ENCODE results near the gene F11R.

DNA sequence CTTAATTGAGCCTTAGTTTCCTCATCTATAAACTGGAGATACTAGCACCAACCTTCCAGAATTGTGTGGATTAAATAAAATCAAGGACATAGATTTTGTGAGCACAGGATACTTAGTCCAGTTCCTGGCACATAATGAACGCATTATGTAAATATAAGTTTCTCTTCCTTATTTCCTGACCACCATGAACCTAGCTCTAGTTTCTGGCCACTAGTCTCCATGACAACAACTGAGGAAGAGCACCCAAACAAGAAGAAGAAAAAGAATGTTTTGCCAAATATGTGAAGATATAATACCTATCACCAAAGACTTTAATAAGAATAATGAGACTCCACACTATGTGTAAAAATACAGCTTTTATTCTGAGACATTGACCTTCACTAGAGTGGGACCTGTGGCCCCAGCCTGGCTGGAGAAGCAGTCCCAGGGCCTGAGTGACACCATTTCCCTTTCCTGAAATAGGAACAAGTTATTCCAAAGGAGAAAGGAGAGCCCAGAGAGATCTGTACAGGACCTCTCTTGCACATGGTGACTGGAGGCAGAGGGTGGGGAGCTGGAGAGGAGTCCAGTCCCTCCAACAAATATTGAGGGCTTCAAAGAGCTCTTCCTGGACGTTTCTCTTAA lies 25.8 kb upstream of the F11R start:
- no peak for TF ChIP-seq POLR2A (IDR thresholded peaks at IDR 0.05)
- TF ChIP-seq, protein P1, sequence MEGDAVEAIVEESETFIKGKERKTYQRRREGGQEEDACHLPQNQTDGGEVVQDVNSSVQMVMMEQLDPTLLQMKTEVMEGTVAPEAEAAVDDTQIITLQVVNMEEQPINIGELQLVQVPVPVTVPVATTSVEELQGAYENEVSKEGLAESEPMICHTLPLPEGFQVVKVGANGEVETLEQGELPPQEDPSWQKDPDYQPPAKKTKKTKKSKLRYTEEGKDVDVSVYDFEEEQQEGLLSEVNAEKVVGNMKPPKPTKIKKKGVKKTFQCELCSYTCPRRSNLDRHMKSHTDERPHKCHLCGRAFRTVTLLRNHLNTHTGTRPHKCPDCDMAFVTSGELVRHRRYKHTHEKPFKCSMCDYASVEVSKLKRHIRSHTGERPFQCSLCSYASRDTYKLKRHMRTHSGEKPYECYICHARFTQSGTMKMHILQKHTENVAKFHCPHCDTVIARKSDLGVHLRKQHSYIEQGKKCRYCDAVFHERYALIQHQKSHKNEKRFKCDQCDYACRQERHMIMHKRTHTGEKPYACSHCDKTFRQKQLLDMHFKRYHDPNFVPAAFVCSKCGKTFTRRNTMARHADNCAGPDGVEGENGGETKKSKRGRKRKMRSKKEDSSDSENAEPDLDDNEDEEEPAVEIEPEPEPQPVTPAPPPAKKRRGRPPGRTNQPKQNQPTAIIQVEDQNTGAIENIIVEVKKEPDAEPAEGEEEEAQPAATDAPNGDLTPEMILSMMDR (IDR thresholded peaks at IDR 0.05): no peak

Measured in testis (tissue), 2 donors.